ENCODE data around the gene ATP6V0A1. TPM values are rescaled to one million over a fixed set of nuclear protein-coding genes. Genes with fewer than 3 reads are reported as not detected.

ATP6V0A1 gene
- total RNA-seq (10 to 100 TPM; 13.1 to 15.9 TPM), polyA plus RNA-seq (1 to 10 TPM; 3.9 to 6.4 TPM)

GRCh38 chr17:42458497-42459255 is at the start of gene ATP6V0A1:
ATP6V0A1 (plus strand) TSS chr17:42458878; CDS start chr17:42460895, 2,017 bp downstream.
- H3K9me3 ChIP-seq (ENCODE audit: control insufficient read depth in 1 of 2, low read length in 2 of 2), result no peaks in the 10 kb centered on the region
- POLR2A ChIA-PET (ENCODE audit: partially characterized antibody), result interaction anchor here (0.6 to 1.5 kb wide), 3 partner anchors 25 to 70 kb away, joined by 3 to 6 read pairs (median 3); partner anchors contain the start of gene STAT3
- H3K36me3 Mint-ChIP-seq, result peaks cover 0 to 4% of the 10 kb centered on the region in 2 donors
- H3K4me3 Mint-ChIP-seq, result peak within 1 kb of the TSS; percentile 85 to 94 (median 91)
- H3K27ac ChIP-seq (ENCODE audit: low read depth, low read length), result peak within 1 kb of the TSS; percentile 42
- H3K4me1 Mint-ChIP-seq, result peaks cover 31 to 43% (median 40%) of the 10 kb centered on the region in 4 donors
- H3K27ac Mint-ChIP-seq, result peak within 1 kb of the TSS; percentile 86 to 93 (median 90)
- H3K4me1 ChIP-seq (ENCODE audit: insufficient read depth, low read length), result peaks cover 45% of the 10 kb centered on the region
- no peaks in the 10 kb centered on the region for H3K36me3 ChIP-seq (ENCODE audit: insufficient read depth, low read length)
- peak within 1 kb of the TSS; percentile 56 to 67 for H3K4me3 ChIP-seq (ENCODE audit: low read length in 2 of 2)
- peak; percentile 75 to 88 (median 77) for DNase-seq
- intact Hi-C loops (cut with micrococcal nuclease), result loop anchor here (5.0 kb wide), 2 partner anchors 36 to 51 kb away; partner anchors contain the start of gene CAVIN1
- H3K27me3 ChIP-seq (ENCODE audit: insufficient read depth, low read length), result no peaks in the 10 kb centered on the region
- CTCF ChIA-PET (ENCODE audit: partially characterized antibody), result interaction anchor here (1.4 to 1.5 kb wide), 2 partner anchors 17 to 30 kb away, joined by 3 to 4 read pairs; no protein-coding TSS in a partner anchor
- H3K9me3 Mint-ChIP-seq, result peaks cover 0 to 2% (median 0%) of the 10 kb centered on the region in 8 donors
- H3K27me3 Mint-ChIP-seq, result no peaks in the 10 kb centered on the region

GRCh38 chr17:42409523-42410318 is 49.0 kb upstream of the ATP6V0A1 start:
- H3K36me3 Mint-ChIP-seq, result no peaks in the 10 kb centered on the region
- no peaks in the 10 kb centered on the region for H3K9me3 ChIP-seq (ENCODE audit: control insufficient read depth in 1 of 2, low read length in 2 of 2)
- no peak overlapping the region for H3K27ac ChIP-seq (ENCODE audit: low read depth, low read length)
- peaks cover 8 to 22% (median 15%) of the 10 kb centered on the region in 4 donors for H3K4me1 Mint-ChIP-seq
- no peaks in the 10 kb centered on the region for H3K36me3 ChIP-seq (ENCODE audit: insufficient read depth, low read length)
- H3K4me3 ChIP-seq (ENCODE audit: low read length in 2 of 2), result no peak overlapping the region
- no peak overlapping the region for H3K4me3 Mint-ChIP-seq
- POLR2A ChIA-PET (ENCODE audit: partially characterized antibody), result interaction anchor here (0.7 kb wide), 1 partner anchor 92 kb away, joined by 3 read pairs; no protein-coding TSS in a partner anchor
- H3K4me1 ChIP-seq (ENCODE audit: insufficient read depth, low read length), result peaks cover 12% of the 10 kb centered on the region
- H3K27me3 Mint-ChIP-seq, result no peaks in the 10 kb centered on the region
- intact Hi-C loops (cut with micrococcal nuclease), result loop anchor here (5.0 kb wide), 1 partner anchor 48 kb away; the partner anchor contains the start of gene ATP6V0A1
- no peaks in the 10 kb centered on the region for H3K9me3 Mint-ChIP-seq
- no peaks in the 10 kb centered on the region for H3K27me3 ChIP-seq (ENCODE audit: insufficient read depth, low read length)
- H3K27ac Mint-ChIP-seq, result no peak overlapping the region
- DNase-seq, result no peak
- CTCF ChIA-PET (ENCODE audit: partially characterized antibody), result interaction anchor here (1.2 to 15.7 kb wide), 2 partner anchors 91 to 105 kb away, joined by 3 to 504 read pairs; no protein-coding TSS in a partner anchor

- POLR2A ChIA-PET (ENCODE audit: partially characterized antibody), result no interaction called here
- CTCF ChIA-PET (ENCODE audit: partially characterized antibody), result interaction anchor here (1.2 to 15.7 kb wide), 2 partner anchors 91 to 105 kb away, joined by 3 to 504 read pairs; no protein-coding TSS in a partner anchor
- peak overlapping the region in 1 of 7 donors; percentile 19 for H3K27ac Mint-ChIP-seq
- intact Hi-C loops (cut with micrococcal nuclease), result no loop called here
- Histone ChIP-seq H3K9me3 (ENCODE audit: control insufficient read depth in 1 of 2, low read length in 2 of 2) (no peaks in the 10 kb centered on the region), H3K4me1 (ENCODE audit: insufficient read depth, low read length) (peaks cover 17% of the 10 kb centered on the region), H3K36me3 (ENCODE audit: insufficient read depth, low read length) (no peaks in the 10 kb centered on the region), H3K27me3 (ENCODE audit: insufficient read depth, low read length) (no peaks in the 10 kb centered on the region), H3K4me3 (ENCODE audit: low read length in 2 of 2) (no peak overlapping the region), H3K27ac (ENCODE audit: low read depth, low read length) (no peak overlapping the region)
- DNase-seq, result no peak
- H3K4me3 Mint-ChIP-seq, result no peak overlapping the region
- no peaks in the 10 kb centered on the region for H3K36me3 Mint-ChIP-seq
- no peaks in the 10 kb centered on the region for H3K9me3 Mint-ChIP-seq
- no peaks in the 10 kb centered on the region for H3K27me3 Mint-ChIP-seq
- peaks cover 14 to 27% (median 20%) of the 10 kb centered on the region in 4 donors for H3K4me1 Mint-ChIP-seq
Measured at GRCh38 chr17:42410319-42410685, 48.4 kb upstream of the ATP6V0A1 start.

- Histone ChIP-seq H3K36me3 (ENCODE audit: insufficient read depth, low read length) (no peaks in the 10 kb centered on the region), H3K4me3 (ENCODE audit: low read length in 2 of 2) (no peak overlapping the region), H3K27me3 (ENCODE audit: insufficient read depth, low read length) (no peaks in the 10 kb centered on the region), H3K9me3 (ENCODE audit: control insufficient read depth in 1 of 2, low read length in 2 of 2) (no peaks in the 10 kb centered on the region), H3K4me1 (ENCODE audit: insufficient read depth, low read length) (peaks cover 17% of the 10 kb centered on the region), H3K27ac (ENCODE audit: low read depth, low read length) (no peak overlapping the region)
- POLR2A ChIA-PET (ENCODE audit: partially characterized antibody), result no interaction called here
- Mint-ChIP-seq H3K36me3 (no peaks in the 10 kb centered on the region), H3K9me3 (no peaks in the 10 kb centered on the region), H3K27me3 (no peaks in the 10 kb centered on the region), H3K27ac (no peak overlapping the region), H3K4me1 (peaks cover 12 to 25% (median 17%) of the 10 kb centered on the region in 4 donors), H3K4me3 (no peak overlapping the region)
- intact Hi-C loops (cut with micrococcal nuclease), result no loop called here
- no peak for DNase-seq
- CTCF ChIA-PET (ENCODE audit: partially characterized antibody), result interaction anchor here (0.6 kb wide), 1 partner anchor 69 kb away, joined by 3 read pairs; no protein-coding TSS in a partner anchor
Measured at GRCh38 chr17:42411361-42411760, 47.3 kb upstream of the ATP6V0A1 start.

- ChIA-PET CTCF (ENCODE audit: partially characterized antibody) (interaction anchor here (0.6 to 1.7 kb wide), 2 partner anchors 11 to 69 kb away, joined by 3 to 4 read pairs; partner anchors contain the start of gene CAVIN1), POLR2A (ENCODE audit: partially characterized antibody) (no interaction called here)
- no peak overlapping the region for H3K27ac ChIP-seq (ENCODE audit: low read depth, low read length)
- peaks cover 17% of the 10 kb centered on the region for H3K4me1 ChIP-seq (ENCODE audit: insufficient read depth, low read length)
- intact Hi-C loops (cut with micrococcal nuclease), result no loop called here
- H3K9me3 Mint-ChIP-seq, result no peaks in the 10 kb centered on the region
- peaks cover 12 to 21% (median 17%) of the 10 kb centered on the region in 4 donors for H3K4me1 Mint-ChIP-seq
- H3K36me3 Mint-ChIP-seq, result no peaks in the 10 kb centered on the region
- H3K4me3 Mint-ChIP-seq, result no peak overlapping the region
- H3K36me3 ChIP-seq (ENCODE audit: insufficient read depth, low read length), result no peaks in the 10 kb centered on the region
- H3K9me3 ChIP-seq (ENCODE audit: control insufficient read depth in 1 of 2, low read length in 2 of 2), result no peaks in the 10 kb centered on the region
- no peaks in the 10 kb centered on the region for H3K27me3 ChIP-seq (ENCODE audit: insufficient read depth, low read length)
- DNase-seq, result no peak
- H3K27me3 Mint-ChIP-seq, result no peaks in the 10 kb centered on the region
- H3K27ac Mint-ChIP-seq, result no peak overlapping the region
- no peak overlapping the region for H3K4me3 ChIP-seq (ENCODE audit: low read length in 2 of 2)
Measured at GRCh38 chr17:42411905-42412679, 46.6 kb upstream of the ATP6V0A1 start.

- Mint-ChIP-seq H3K27me3 (no peaks in the 10 kb centered on the region), H3K9me3 (no peaks in the 10 kb centered on the region), H3K4me3 (no peak overlapping the region), H3K4me1 (peaks cover 6 to 16% (median 10%) of the 10 kb centered on the region in 4 donors), H3K27ac (no peak overlapping the region), H3K36me3 (no peaks in the 10 kb centered on the region)
- intact Hi-C loops (cut with micrococcal nuclease), result no loop called here
- no peak for DNase-seq
- no peak overlapping the region for H3K27ac ChIP-seq (ENCODE audit: low read depth, low read length)
- peaks cover 17% of the 10 kb centered on the region for H3K4me1 ChIP-seq (ENCODE audit: insufficient read depth, low read length)
- no peak overlapping the region for H3K4me3 ChIP-seq (ENCODE audit: low read length in 2 of 2)
- no peaks in the 10 kb centered on the region for H3K9me3 ChIP-seq (ENCODE audit: control insufficient read depth in 1 of 2, low read length in 2 of 2)
- no peaks in the 10 kb centered on the region for H3K27me3 ChIP-seq (ENCODE audit: insufficient read depth, low read length)
- ChIA-PET POLR2A (ENCODE audit: partially characterized antibody) (interaction anchor here (0.6 to 1.9 kb wide), 2 partner anchors 7 to 722 kb away, joined by 3 to 5 read pairs; no protein-coding TSS in a partner anchor), CTCF (ENCODE audit: partially characterized antibody) (interaction anchor here (0.6 to 1.9 kb wide), 4 partner anchors 9 to 91 kb away, joined by 4 to 5 read pairs (median 4); partner anchors contain the start of gene CAVIN1)
- no peaks in the 10 kb centered on the region for H3K36me3 ChIP-seq (ENCODE audit: insufficient read depth, low read length)
Measured at GRCh38 chr17:42413464-42414040, 45.1 kb upstream of the ATP6V0A1 start.

Data from CD4-positive, alpha-beta memory T cell (primary cell).